Hypothalamus (tissue), 51 donors: ENCODE measurements around the gene GDF2.

Experiments used
- DNase-seq, 51 donors: peaks; one replicate each; lab custom pipeline; 2025; lab: John Stamatoyannopoulos, UW

The GDF2 gene

GRCh38 chr10:47349941-47350371, 27.7 kb downstream of the GDF2 start:
- no peak for DNase-seq

- no peak for DNase-seq
Observed at GRCh38 chr10:47350671-47351640, 28.7 kb downstream of the GDF2 start.

GRCh38 chr10:47351899-47352815, 29.9 kb downstream of the GDF2 start:
- DNase-seq = no peak

- DNase-seq = no peak
Observed at GRCh38 chr10:47353351-47353750, 31.1 kb downstream of the GDF2 start.

GRCh38 chr10:47354165-47354564, 31.9 kb downstream of the GDF2 start:
- DNase-seq = no peak

GRCh38 chr10:47354900-47355299, 32.6 kb downstream of the GDF2 start:
- DNase-seq = no peak

- no peak for DNase-seq
Observed at GRCh38 chr10:47356708-47357107, 34.5 kb downstream of the GDF2 start.

GRCh38 chr10:47357131-47357582, 34.9 kb downstream of the GDF2 start:
- no peak for DNase-seq

- no peak for DNase-seq
Observed at GRCh38 chr10:47357911-47358310, 35.7 kb downstream of the GDF2 start.

GRCh38 chr10:47358457-47358856, 36.2 kb downstream of the GDF2 start:
- DNase-seq = no peak

- no peak for DNase-seq
Observed at GRCh38 chr10:47359101-47359500, 36.8 kb downstream of the GDF2 start.

GRCh38 chr10:47359626-47360418, 37.6 kb downstream of the GDF2 start:
- DNase-seq = no peak

GRCh38 chr10:47360419-47361040, 38.3 kb downstream of the GDF2 start:
- DNase-seq = no peak

- peak in 16 of 51 donors; percentile 8 to 57 (median 33) for DNase-seq
Observed at GRCh38 chr10:47361293-47361692, 39.0 kb downstream of the GDF2 start.

GRCh38 chr10:47362199-47362598, 39.9 kb downstream of the GDF2 start:
- DNase-seq = no peak

GRCh38 chr10:47363781-47364180, 41.5 kb downstream of the GDF2 start:
- DNase-seq = no peak

- no peak for DNase-seq
Observed at GRCh38 chr10:47364366-47364765, 42.1 kb downstream of the GDF2 start.

- no peak for DNase-seq
Observed at GRCh38 chr10:47364911-47365310, 42.7 kb downstream of the GDF2 start.

- no peak for DNase-seq
Observed at GRCh38 chr10:47365431-47366180, 43.4 kb downstream of the GDF2 start.
